DMS53 treated with DMSO at 0.1 percent for 48 hours (cell line): ENCODE results near the gene R3HDM2.

ENCODE experiments used
- DNase-seq: peaks from one replicate; lab custom pipeline; 2025; ENCODE audit not compliant: unreplicated experiment; lab: John Stamatoyannopoulos, UW

The R3HDM2 gene

GRCh38 chr12:57243521-57244311, 187.1 kb downstream of the R3HDM2 start:
- DNase-seq: peak; percentile 89

GRCh38 chr12:57242691-57243454, 188.0 kb downstream of the R3HDM2 start:
- peak; percentile 95 for DNase-seq

GRCh38 chr12:57242329-57242690, 188.5 kb downstream of the R3HDM2 start:
- DNase-seq: peak; percentile 81

- DNase-seq: no peak
Measured at GRCh38 chr12:57241402-57242310, 189.2 kb downstream of the R3HDM2 start.

- peak; percentile 73 for DNase-seq
Measured at GRCh38 chr12:57240926-57241401, 189.9 kb downstream of the R3HDM2 start.

- DNase-seq: peak; percentile 91
Measured at GRCh38 chr12:57240066-57240921, 190.5 kb downstream of the R3HDM2 start.

- peak; percentile 66 for DNase-seq
Measured at GRCh38 chr12:57239587-57240065, 191.2 kb downstream of the R3HDM2 start.

- peak; percentile 92 for DNase-seq
Measured at GRCh38 chr12:57238854-57239554, 191.8 kb downstream of the R3HDM2 start.

- DNase-seq: peak; percentile 66
Measured at GRCh38 chr12:57237932-57238853, 192.7 kb downstream of the R3HDM2 start.

- DNase-seq: peak; percentile 63
Measured at GRCh38 chr12:57237596-57237931, 193.3 kb downstream of the R3HDM2 start.

GRCh38 chr12:57236925-57237595, 193.8 kb downstream of the R3HDM2 start:
- no peak for DNase-seq

- DNase-seq: no peak
Measured at GRCh38 chr12:57236201-57236924, 194.5 kb downstream of the R3HDM2 start.

GRCh38 chr12:57235728-57236131, 195.1 kb downstream of the R3HDM2 start:
- DNase-seq: no peak

- DNase-seq: no peak
Measured at GRCh38 chr12:57235017-57235727, 195.7 kb downstream of the R3HDM2 start.

GRCh38 chr12:57234571-57235016, 196.2 kb downstream of the R3HDM2 start:
- no peak for DNase-seq

GRCh38 chr12:57234233-57234570, 196.6 kb downstream of the R3HDM2 start:
- DNase-seq: no peak
